Hepatocyte (in vitro differentiated cells): ENCODE data around the gene NR1I2. TPM values are rescaled to one million over a fixed set of nuclear protein-coding genes. Genes with fewer than 3 reads are reported as not detected.

Experiments
- DNase-seq: peaks from one replicate; pipeline ENCODE4 v3.0.0-alpha.2; 2016; ENCODE audit warnings: low spot score
- H2AFZ ChIP-seq: fragments of 200-600 bp; sonication (generic); 2 replicates; pipeline ENCODE4 v1.6.0; 2016; ENCODE audit warnings: antibody characterized with exemption, mild to moderate bottlenecking
- H3K27ac ChIP-seq: fragments of 200-600 bp; sonication (generic); 2 replicates; pipeline ENCODE4 v1.5.1; 2016; ENCODE audit warnings: mild to moderate bottlenecking
- H3K27me3 ChIP-seq: fragments of 200-600 bp; sonication (generic); 2 replicates; pipeline ENCODE4 v1.6.1; 2016
- H3K36me3 ChIP-seq: fragments of 200-600 bp; sonication (generic); replicated peaks from 2 replicates; pipeline ENCODE4 v1.5.1; 2016; ENCODE audit warnings: low read depth; ENCODE audit not compliant: insufficient read depth
- H3K4me1 ChIP-seq: fragments of 200-600 bp; sonication (generic); 2 replicates; pipeline ENCODE4 v1.5.1; 2016; ENCODE audit warnings: mild to moderate bottlenecking, moderate library complexity; ENCODE audit not compliant: insufficient read depth
- H3K4me2 ChIP-seq: fragments of 200-600 bp; sonication (generic); 2 replicates; pipeline ENCODE4 v1.6.0; 2016
- H3K4me3 ChIP-seq: fragments of 200-600 bp; sonication (generic); 2 replicates; pipeline ENCODE4 v1.5.1; 2016; ENCODE audit warnings: mild to moderate bottlenecking
- H3K79me2 ChIP-seq: fragments of 200-600 bp; sonication (generic); 2 replicates; pipeline ENCODE4 v1.6.0; 2017; ENCODE audit warnings: mild to moderate bottlenecking
- H3K9me2 ChIP-seq: fragments of 200-600 bp; sonication (generic); replicated peaks from 2 replicates; pipeline ENCODE4 v1.6.0; 2017; ENCODE audit warnings: mild to moderate bottlenecking; ENCODE audit not compliant: insufficient read depth
- H3K9me3 ChIP-seq: fragments of 200-600 bp; sonication (generic); 2 replicates; pipeline ENCODE4 v1.5.1; 2016; ENCODE audit warnings: low read depth, mild to moderate bottlenecking
- H4K20me1 ChIP-seq: fragments of 200-600 bp; sonication (generic); 2 replicates; pipeline ENCODE4 v1.6.0; 2016; ENCODE audit warnings: mild to moderate bottlenecking; ENCODE audit not compliant: insufficient read depth, poor library complexity, severe bottlenecking
- CTCF ChIP-seq: fragments of 200-600 bp; sonication (generic); IDR thresholded peaks from 2 replicates; pipeline ENCODE4 v1.5.1; 2016; ENCODE audit warnings: antibody characterized with exemption, mild to moderate bottlenecking; ENCODE audit not compliant: poor library complexity
- EZH2 ChIP-seq: fragments of 200-600 bp; sonication (generic); IDR thresholded peaks from 2 replicates; pipeline ENCODE4 v1.6.1; 2016; ENCODE audit warnings: antibody characterized with exemption, mild to moderate bottlenecking, borderline replicate concordance
- EZH2phosphoT487 ChIP-seq: fragments of 200-600 bp; sonication (generic); IDR thresholded peaks from one replicate; pipeline ENCODE4 v1.6.1; 2018; ENCODE audit warnings: antibody characterized with exemption, mild to moderate bottlenecking, low read depth, moderate library complexity; ENCODE audit not compliant: unreplicated experiment, severe bottlenecking
- WGBS: methylation state at CpG from one replicate; pipeline ENCODE4 v1.1.6; 2016; ENCODE audit warnings: low lambda C conversion rate; ENCODE audit errors: missing lambda C conversion rate; 5-methylcytosine and 5-hydroxymethylcytosine counted together
- polyA plus RNA-seq: library from polyadenylated mRNA; unstranded; fragments of >200 nt; fragmentation: Nextera tagmentation; extraction: Ambion mirVana; gene quantifications from 2 replicates; pipeline ENCODE4 v1.2.1, GENCODE V29; 2016
- total RNA-seq: library from RNA; depleted of rRNA; stranded (reverse); fragments of >200 nt; gene quantifications from 2 replicates; pipeline ENCODE4 v1.2.3, GENCODE V29; 2014

NR1I2 gene
- total and polyA plus RNA-seq, 2 experiments from 2014 or later = 5.0 to 7.0 TPM

- DNase-seq = peak; percentile 86
- Histone ChIP-seq H3K9me3 (no peaks in the 10 kb centered on the region), H3K79me2 (no peaks in the 10 kb centered on the region), H3K9me2 (no peaks in the 10 kb centered on the region), H3K4me3 (no peak overlapping the region), H2AFZ (no peak overlapping the region), H3K27ac (peak overlapping the region; percentile 85), H3K4me2 (peak overlapping the region; percentile 69), H3K27me3 (no peaks in the 10 kb centered on the region), H3K4me1 (peaks cover 22% of the 10 kb centered on the region), H4K20me1 (no peaks in the 10 kb centered on the region), H3K36me3 (no peaks in the 10 kb centered on the region)
- TF ChIP-seq CTCF = no peak
- TF ChIP-seq EZH2phosphoT487 = no peak
- no peak for TF ChIP-seq EZH2
- 14% methylated on average over 5 of the region's 5 CpGs for WGBS
Measured at GRCh38 chr3:119794971-119795612, 13.2 kb downstream of the NR1I2 start.

GRCh38 chr3:119795849-119796248, 13.9 kb downstream of the NR1I2 start:
- H3K36me3 ChIP-seq = no peaks in the 10 kb centered on the region
- no peaks in the 10 kb centered on the region for H3K9me3 ChIP-seq
- no peaks in the 10 kb centered on the region for H3K9me2 ChIP-seq
- no peak overlapping the region for H2AFZ ChIP-seq
- WGBS = 65% methylated on average over 3 of the region's 3 CpGs
- peak overlapping the region; percentile 69 for H3K4me2 ChIP-seq
- H3K4me3 ChIP-seq = no peak overlapping the region
- H3K27ac ChIP-seq = peak overlapping the region; percentile 85
- H3K27me3 ChIP-seq = no peaks in the 10 kb centered on the region
- peaks cover 22% of the 10 kb centered on the region for H3K4me1 ChIP-seq
- H3K79me2 ChIP-seq = no peaks in the 10 kb centered on the region
- no peak for DNase-seq
- TF ChIP-seq EZH2phosphoT487 (no peak), EZH2 (no peak), CTCF (no peak)
- no peaks in the 10 kb centered on the region for H4K20me1 ChIP-seq

- no peak for DNase-seq
- H3K4me3 ChIP-seq = no peak overlapping the region
- H2AFZ ChIP-seq = no peak overlapping the region
- no peaks in the 10 kb centered on the region for H3K36me3 ChIP-seq
- H3K27ac ChIP-seq = peak overlapping the region; percentile 85
- WGBS = 100% methylated on average over 2 of the region's 2 CpGs
- no peaks in the 10 kb centered on the region for H3K9me3 ChIP-seq
- H3K79me2 ChIP-seq = no peaks in the 10 kb centered on the region
- TF ChIP-seq CTCF (no peak), EZH2phosphoT487 (no peak), EZH2 (no peak)
- H3K4me1 ChIP-seq = peaks cover 22% of the 10 kb centered on the region
- H3K9me2 ChIP-seq = no peaks in the 10 kb centered on the region
- H3K4me2 ChIP-seq = peak overlapping the region; percentile 69
- no peaks in the 10 kb centered on the region for H4K20me1 ChIP-seq
- H3K27me3 ChIP-seq = no peaks in the 10 kb centered on the region
Measured at GRCh38 chr3:119796368-119796767, 14.5 kb downstream of the NR1I2 start.
